Progenitor cell of endocrine pancreas (in vitro differentiated cells): Measurements from ENCODE around the gene SAMD10. TPM values are rescaled to one million over a fixed set of nuclear protein-coding genes. Genes with fewer than 3 reads are reported as not detected.

ENCODE experiments used
- DNase-seq: peaks from one replicate; pipeline ENCODE4 v3.0.0; 2021; ENCODE audit warnings: low spot score; ENCODE audit not compliant: unreplicated experiment
- H3K27ac Mint-ChIP-seq: 2 replicates; pipeline ENCODE4 v1.8.0; 2021; ENCODE audit warnings: mild to moderate bottlenecking, moderate library complexity, mixed read lengths
- H3K27me3 Mint-ChIP-seq: 2 replicates; pipeline ENCODE4 v1.8.0; 2021; ENCODE audit warnings: mixed read lengths
- H3K36me3 Mint-ChIP-seq: 2 replicates; pipeline ENCODE4 v1.8.0; 2022; ENCODE audit warnings: mixed read lengths; ENCODE audit not compliant: insufficient read depth
- H3K4me1 Mint-ChIP-seq: 2 replicates; pipeline ENCODE4 v1.8.0; 2021; ENCODE audit warnings: low read depth, mixed read lengths
- H3K4me3 Mint-ChIP-seq: 2 replicates; pipeline ENCODE4 v1.8.0; 2021; ENCODE audit warnings: low read depth, mild to moderate bottlenecking, moderate library complexity, mixed read lengths
- H3K9me3 Mint-ChIP-seq: 2 replicates; pipeline ENCODE4 v1.8.0; 2021; ENCODE audit warnings: low read depth, mixed read lengths
- total RNA-seq: library from RNA; stranded (reverse); gene quantifications from 2 replicates; pipeline ENCODE4 v1.2.1, GENCODE V29; 2021
- TF ChIP-seq, protein P1 (sequence below): fragments of 200-600 bp; sonication (generic); IDR thresholded peaks from one replicate; pipeline ENCODE4 v1.5.0; 2021; ENCODE audit warnings: antibody characterized with exemption, mild to moderate bottlenecking; ENCODE audit not compliant: unreplicated experiment

SAMD10 gene
- total RNA-seq, 1 donor from 2014 or later, result 12.8 TPM

- no peak overlapping the region for H3K4me3 Mint-ChIP-seq
- no peaks in the 10 kb centered on the region for H3K27me3 Mint-ChIP-seq
- no peak for DNase-seq
- H3K36me3 Mint-ChIP-seq, result no peaks in the 10 kb centered on the region
- no peaks in the 10 kb centered on the region for H3K9me3 Mint-ChIP-seq
- no peak overlapping the region for H3K27ac Mint-ChIP-seq
- TF ChIP-seq, protein P1, sequence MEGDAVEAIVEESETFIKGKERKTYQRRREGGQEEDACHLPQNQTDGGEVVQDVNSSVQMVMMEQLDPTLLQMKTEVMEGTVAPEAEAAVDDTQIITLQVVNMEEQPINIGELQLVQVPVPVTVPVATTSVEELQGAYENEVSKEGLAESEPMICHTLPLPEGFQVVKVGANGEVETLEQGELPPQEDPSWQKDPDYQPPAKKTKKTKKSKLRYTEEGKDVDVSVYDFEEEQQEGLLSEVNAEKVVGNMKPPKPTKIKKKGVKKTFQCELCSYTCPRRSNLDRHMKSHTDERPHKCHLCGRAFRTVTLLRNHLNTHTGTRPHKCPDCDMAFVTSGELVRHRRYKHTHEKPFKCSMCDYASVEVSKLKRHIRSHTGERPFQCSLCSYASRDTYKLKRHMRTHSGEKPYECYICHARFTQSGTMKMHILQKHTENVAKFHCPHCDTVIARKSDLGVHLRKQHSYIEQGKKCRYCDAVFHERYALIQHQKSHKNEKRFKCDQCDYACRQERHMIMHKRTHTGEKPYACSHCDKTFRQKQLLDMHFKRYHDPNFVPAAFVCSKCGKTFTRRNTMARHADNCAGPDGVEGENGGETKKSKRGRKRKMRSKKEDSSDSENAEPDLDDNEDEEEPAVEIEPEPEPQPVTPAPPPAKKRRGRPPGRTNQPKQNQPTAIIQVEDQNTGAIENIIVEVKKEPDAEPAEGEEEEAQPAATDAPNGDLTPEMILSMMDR, result no peak
- H3K4me1 Mint-ChIP-seq, result peaks cover 29% of the 10 kb centered on the region
Observed at GRCh38 chr20:63950701-63951397, 28.6 kb downstream of the SAMD10 start.

DNA sequence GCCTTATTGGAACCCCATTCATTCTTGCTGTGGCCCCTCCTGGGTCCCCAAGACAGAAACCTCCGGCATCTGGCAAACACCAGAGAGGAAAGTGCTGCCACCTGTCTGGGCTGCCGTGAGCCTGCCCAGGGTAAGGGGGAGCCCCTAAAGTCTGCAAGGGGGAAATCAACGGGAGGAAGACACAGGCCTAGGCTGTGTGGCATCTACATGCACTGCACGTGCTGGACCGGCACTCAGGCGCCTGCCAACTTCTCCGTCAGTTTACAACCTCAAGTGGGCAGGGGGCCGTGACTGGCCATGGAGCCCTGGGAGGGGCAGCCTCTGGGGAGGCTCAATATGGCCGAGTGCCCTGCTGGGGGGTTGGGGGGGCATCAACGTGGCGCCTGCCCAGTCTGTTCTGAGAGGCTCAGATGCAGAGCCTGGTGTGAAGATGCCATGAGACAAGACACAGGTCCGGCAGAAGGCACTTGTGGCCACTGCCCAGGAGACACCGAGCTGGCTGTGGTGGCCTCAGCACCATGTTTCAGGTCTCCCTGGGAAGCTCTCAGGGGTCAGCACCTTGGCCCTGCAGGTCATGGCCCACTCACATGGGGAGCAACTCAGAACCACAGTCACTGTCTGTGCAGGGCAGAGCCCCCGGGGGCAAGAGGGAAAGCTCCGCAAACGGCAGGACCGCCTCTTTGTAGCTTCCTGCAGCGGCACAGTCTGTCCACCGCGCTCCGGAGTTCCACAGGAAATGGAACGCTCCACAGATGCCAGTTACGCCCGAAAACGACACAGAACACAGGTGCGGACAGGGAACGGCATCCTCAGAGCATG lies 31.6 kb downstream of the SAMD10 start:
- TF ChIP-seq, protein P1, result no peak
- Mint-ChIP-seq H3K27me3 (no peaks in the 10 kb centered on the region), H3K36me3 (peaks cover 3% of the 10 kb centered on the region), H3K27ac (peak overlapping the region; percentile 89), H3K4me1 (peaks cover 14% of the 10 kb centered on the region), H3K4me3 (no peak overlapping the region), H3K9me3 (no peaks in the 10 kb centered on the region)
- no peak for DNase-seq

DNA sequence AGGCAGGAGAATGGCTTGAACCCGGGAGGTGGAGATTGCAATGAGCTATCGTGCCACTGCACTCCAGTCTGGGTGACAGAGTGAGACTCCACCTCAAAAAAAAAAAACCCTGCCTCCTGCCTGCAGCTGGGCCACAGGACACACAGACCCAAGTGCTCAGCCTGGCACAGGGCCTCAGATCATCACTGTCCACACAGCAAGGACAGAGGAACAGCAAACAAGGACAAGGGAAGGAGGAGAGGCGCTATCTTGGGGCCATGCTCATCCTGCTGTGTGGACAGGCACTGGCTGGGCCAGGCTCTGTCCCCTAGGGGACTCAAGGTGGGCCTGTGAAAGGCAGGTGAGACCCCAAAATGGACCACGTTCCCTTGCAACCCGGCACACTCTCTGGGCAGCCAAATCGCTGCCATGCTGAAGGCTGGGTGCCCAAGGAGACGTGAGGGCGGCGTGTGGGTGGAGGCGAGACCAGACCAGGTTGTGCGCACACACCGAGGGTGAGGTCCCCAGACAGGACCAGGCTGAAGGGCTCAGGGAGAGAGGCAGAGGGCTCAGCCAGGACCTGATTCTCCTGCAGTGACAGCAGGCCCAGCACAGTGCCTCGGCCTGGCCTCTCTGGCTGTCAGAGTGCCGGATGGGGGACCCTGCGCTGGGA lies 32.3 kb downstream of the SAMD10 start:
- Mint-ChIP-seq H3K27ac (peak overlapping the region; percentile 55), H3K4me3 (no peak overlapping the region), H3K27me3 (no peaks in the 10 kb centered on the region), H3K9me3 (no peaks in the 10 kb centered on the region), H3K36me3 (peaks cover 3% of the 10 kb centered on the region), H3K4me1 (peaks cover 14% of the 10 kb centered on the region)
- TF ChIP-seq, protein P1, result no peak
- no peak for DNase-seq

DNA sequence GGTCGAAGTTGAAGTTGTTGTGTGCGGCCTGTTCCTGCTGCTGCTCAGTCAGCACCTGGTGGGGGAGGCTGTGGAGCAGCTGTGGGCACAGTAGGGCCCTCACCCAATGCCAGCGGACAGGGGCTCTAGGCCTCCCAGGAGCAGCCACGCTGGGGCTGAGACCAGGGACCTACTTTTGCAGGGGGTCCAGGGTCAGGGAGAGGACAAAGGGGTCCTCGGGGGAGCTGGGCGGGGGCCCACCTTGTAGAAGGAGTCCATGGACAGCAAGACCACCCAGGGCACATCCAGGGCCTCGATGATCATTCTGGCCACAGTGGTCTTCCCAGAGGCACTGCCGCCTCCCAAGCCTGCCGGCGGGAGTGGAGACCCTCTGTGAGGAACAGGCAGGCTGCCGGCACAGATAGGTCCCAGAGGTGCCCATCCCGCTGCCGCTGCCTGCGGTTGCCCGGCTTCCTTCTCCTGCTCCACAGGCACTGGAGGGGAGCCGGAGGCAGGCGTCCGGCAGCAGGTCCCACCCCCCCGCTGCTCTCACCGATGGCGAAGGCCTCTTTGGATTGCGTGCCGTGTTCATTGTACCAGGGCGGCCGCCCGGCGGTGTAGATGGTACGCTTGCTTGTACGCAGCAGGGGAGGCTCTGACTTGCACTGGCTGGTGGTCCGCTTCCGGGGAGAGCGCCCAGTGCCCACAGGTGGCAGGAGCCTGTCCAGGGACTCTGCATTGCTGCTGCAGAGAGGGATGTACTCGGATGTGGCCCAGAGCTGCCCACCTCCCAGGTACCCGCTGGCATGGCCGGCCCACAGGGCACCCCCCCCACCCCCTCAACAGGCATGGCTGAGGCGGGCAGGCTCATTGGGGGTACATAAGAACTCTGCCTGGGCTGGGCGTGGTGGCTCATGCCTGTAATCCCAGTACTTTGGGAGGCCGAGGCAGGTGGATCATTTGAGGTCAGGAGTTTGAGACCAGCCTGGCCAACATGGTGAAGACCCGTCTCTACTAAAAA lies 33.2 kb downstream of the SAMD10 start:
- no peak for DNase-seq
- TF ChIP-seq, protein P1, result no peak
- Mint-ChIP-seq H3K27ac (no peak overlapping the region), H3K27me3 (no peaks in the 10 kb centered on the region), H3K4me1 (peaks cover 14% of the 10 kb centered on the region), H3K9me3 (no peaks in the 10 kb centered on the region), H3K36me3 (peaks cover 4% of the 10 kb centered on the region), H3K4me3 (no peak overlapping the region)
